Parathyroid adenoma (tissue), 2 donors: ENCODE data around the gene OGFOD2.
A peak's percentile ranks its signal among the peaks of the same experiment; 100 is the strongest.

ENCODE experiments used
- H2AFZ ChIP-seq: fragments of 300-600 bp; sonication (generic); one replicate; pipeline ENCODE4 v1.7.0; 2017; ENCODE audit warnings: antibody characterized with exemption, mild to moderate bottlenecking
- H3K27ac ChIP-seq: fragments of 300-600 bp; sonication (generic); one replicate; pipeline ENCODE4 v1.7.0; 2017
- H3K27me3 ChIP-seq: fragments of 300-600 bp; sonication (generic); one replicate; pipeline ENCODE4 v1.7.0; 2017; ENCODE audit warnings: low read length; ENCODE audit not compliant: control insufficient read depth, insufficient read depth
- H3K36me3 ChIP-seq: fragments of 300-600 bp; sonication (generic); one replicate; pipeline ENCODE4 v1.7.0; 2017; ENCODE audit warnings: low read length; ENCODE audit not compliant: control insufficient read depth, insufficient read depth
- H3K4me1 ChIP-seq: fragments of 300-600 bp; sonication (generic); one replicate; pipeline ENCODE4 v1.7.0; 2017; ENCODE audit warnings: control low read depth
- H3K4me2 ChIP-seq: fragments of 300-600 bp; sonication (generic); one replicate; pipeline ENCODE4 v1.7.0; 2017; ENCODE audit warnings: low read length
- H3K4me3 ChIP-seq: fragments of 300-600 bp; sonication (generic); one replicate; pipeline ENCODE4 v1.7.0; 2017; ENCODE audit warnings: low read depth, low read length
- H3K79me2 ChIP-seq: fragments of 300-600 bp; sonication (generic); one replicate; pipeline ENCODE4 v1.7.0; 2017; ENCODE audit warnings: control low read depth
- H3K9ac ChIP-seq: fragments of 300-600 bp; sonication (generic); one replicate; pipeline ENCODE4 v1.7.0; 2017; ENCODE audit warnings: mild to moderate bottlenecking
- H3K9me3 ChIP-seq: fragments of 300-600 bp; sonication (generic); one replicate; pipeline ENCODE4 v1.7.0; 2017; ENCODE audit warnings: low read length; ENCODE audit not compliant: control insufficient read depth
- TF ChIP-seq, protein P1 (sequence below): fragments of 300-600 bp; sonication (generic); IDR thresholded peaks from one replicate; pipeline ENCODE4 v1.7.0; 2017; ENCODE audit warnings: antibody characterized with exemption, mild to moderate bottlenecking
- donor health status: primary hyperparathyroidism.

Gene OGFOD2

DNA sequence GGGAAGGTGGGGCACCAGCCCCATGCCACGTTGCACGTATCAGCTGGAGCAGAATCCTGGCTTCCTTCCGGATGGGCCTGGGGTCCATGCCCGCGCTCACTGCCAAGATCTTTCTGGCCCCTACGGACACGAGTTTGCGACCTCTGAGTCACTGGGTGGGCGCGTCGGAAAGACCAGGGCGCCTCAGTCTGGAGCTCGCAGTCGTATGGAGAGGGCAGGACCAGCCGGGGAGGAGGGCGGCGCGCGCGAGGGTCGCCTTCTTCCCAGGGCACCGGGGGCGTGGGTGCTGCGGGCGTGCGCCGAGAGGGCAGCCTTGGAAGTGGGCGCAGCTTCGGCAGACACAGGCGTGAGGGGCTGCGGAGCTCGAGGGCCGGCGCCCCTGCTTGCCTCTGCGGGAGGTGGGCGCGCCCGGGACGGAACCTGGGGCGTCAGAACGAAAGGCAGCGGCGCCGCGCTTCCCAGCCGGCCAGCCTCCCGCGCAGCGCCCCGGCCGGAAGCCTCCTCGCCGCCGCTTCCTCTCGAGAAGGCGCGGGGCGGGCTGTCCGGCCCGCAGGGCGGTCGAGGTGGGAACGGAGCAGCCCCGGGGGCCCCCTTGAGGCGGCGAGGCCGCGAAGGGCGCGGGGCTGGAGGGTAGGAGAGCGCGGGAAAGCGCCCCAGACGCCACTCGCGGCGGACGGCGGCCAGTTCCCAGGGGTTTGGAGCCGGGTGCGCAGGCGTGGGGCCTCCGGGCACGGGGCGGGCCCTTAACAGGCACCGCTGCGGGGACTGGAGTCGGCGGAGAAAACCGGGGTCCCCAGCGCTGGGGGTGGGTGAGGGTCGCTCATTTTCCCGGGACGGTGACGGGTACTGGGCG is 5.4 kb downstream of the OGFOD2 start, which contains the start of gene ARL6IP4:
Gene ARL6IP4, plus strand, starts transcription at position 499 of the 853 bp plus-strand sequence. CDS start 459 bp downstream, outside the sequence.
- Histone ChIP-seq H2AFZ (peak within 1 kb of the TSS; percentile 97), H3K9me3 (no peaks in the 10 kb centered on the region), H3K4me2 (peak within 1 kb of the TSS; percentile 93), H3K4me1 (peaks cover 42% of the 10 kb centered on the region), H3K36me3 (no peaks in the 10 kb centered on the region), H3K79me2 (peaks cover 15% of the 10 kb centered on the region), H3K27ac (peak within 1 kb of the TSS; percentile 76), H3K9ac (peak within 1 kb of the TSS; percentile 91), H3K4me3 (peak within 1 kb of the TSS; percentile 73), H3K27me3 (no peaks in the 10 kb centered on the region)
- TF ChIP-seq, protein P1, sequence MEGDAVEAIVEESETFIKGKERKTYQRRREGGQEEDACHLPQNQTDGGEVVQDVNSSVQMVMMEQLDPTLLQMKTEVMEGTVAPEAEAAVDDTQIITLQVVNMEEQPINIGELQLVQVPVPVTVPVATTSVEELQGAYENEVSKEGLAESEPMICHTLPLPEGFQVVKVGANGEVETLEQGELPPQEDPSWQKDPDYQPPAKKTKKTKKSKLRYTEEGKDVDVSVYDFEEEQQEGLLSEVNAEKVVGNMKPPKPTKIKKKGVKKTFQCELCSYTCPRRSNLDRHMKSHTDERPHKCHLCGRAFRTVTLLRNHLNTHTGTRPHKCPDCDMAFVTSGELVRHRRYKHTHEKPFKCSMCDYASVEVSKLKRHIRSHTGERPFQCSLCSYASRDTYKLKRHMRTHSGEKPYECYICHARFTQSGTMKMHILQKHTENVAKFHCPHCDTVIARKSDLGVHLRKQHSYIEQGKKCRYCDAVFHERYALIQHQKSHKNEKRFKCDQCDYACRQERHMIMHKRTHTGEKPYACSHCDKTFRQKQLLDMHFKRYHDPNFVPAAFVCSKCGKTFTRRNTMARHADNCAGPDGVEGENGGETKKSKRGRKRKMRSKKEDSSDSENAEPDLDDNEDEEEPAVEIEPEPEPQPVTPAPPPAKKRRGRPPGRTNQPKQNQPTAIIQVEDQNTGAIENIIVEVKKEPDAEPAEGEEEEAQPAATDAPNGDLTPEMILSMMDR: no peak

DNA sequence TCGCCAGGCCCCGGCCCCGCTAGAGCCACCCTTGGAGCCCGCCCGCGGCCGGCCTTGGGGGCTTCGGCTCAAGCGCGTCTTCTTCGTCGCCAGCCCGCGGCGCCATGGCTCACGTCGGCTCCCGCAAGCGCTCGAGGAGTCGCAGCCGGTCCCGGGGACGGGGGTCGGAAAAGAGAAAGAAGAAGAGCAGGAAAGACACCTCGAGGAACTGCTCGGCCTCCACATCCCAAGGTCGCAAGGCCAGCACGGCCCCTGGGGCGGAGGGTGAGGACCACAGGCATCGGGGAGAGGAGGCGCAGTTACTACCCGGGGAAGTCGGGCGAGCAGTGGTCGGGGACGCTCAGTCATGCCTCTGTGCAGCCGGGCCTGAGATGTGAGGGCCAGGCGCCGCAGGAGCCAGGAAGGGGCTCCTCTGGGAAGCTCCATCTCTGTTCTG is 6.0 kb downstream of the OGFOD2 start:
- Histone ChIP-seq H3K36me3 (no peaks in the 10 kb centered on the region), H3K27me3 (no peaks in the 10 kb centered on the region), H3K27ac (peak overlapping the region; percentile 76), H3K4me1 (peaks cover 40% of the 10 kb centered on the region), H3K9ac (peak overlapping the region; percentile 91), H3K79me2 (peaks cover 9% of the 10 kb centered on the region), H3K4me2 (peak overlapping the region; percentile 93), H3K9me3 (no peaks in the 10 kb centered on the region), H2AFZ (peak overlapping the region; percentile 97), H3K4me3 (peak overlapping the region; percentile 73)
- TF ChIP-seq, protein P1: no peak

DNA sequence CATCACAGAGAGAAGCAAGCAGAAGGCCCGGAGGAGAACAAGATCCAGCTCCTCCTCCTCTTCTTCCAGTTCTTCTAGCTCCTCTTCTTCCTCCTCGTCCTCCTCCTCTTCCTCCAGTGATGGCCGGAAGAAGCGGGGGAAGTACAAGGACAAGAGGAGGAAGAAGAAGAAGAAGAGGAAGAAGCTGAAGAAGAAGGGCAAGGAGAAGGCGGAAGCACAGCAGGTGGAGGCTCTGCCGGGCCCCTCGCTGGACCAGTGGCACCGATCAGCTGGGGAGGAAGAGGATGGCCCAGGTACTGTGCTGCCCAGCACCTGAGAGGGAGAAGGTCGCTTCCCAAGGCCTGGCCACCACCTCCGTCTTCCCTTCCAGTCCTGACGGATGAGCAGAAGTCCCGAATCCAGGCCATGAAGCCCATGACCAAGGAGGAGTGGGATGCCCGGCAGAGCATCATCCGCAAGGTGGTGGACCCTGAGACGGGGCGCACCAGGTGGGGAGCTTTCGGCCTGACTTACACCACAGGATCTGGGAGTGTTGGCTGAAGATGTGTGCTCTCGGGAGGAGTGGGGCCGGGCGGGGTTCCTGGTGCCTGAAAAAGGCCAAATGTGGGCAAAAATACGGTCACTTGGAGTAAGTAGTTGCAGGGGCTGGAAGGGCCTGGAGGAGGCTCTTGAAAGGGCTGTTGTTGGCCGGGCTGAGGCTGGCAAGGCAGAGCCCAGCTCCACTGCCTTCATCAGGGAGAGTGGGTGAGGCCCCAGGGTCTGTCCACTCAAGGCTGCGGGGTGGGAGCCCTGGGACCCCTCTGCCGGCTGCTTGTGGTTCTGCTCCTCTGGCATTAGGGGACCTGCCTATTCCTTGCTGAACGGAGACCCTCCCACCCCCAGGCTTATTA is 6.8 kb downstream of the OGFOD2 start:
- no peaks in the 10 kb centered on the region for H3K27me3 ChIP-seq
- H3K36me3 ChIP-seq: no peaks in the 10 kb centered on the region
- H3K4me3 ChIP-seq: peak overlapping the region; percentile 73
- H3K9me3 ChIP-seq: no peaks in the 10 kb centered on the region
- H2AFZ ChIP-seq: no peak overlapping the region
- TF ChIP-seq, protein P1: no peak
- no peak overlapping the region for H3K27ac ChIP-seq
- H3K79me2 ChIP-seq: peaks cover 8% of the 10 kb centered on the region
- H3K4me1 ChIP-seq: peaks cover 35% of the 10 kb centered on the region
- no peak overlapping the region for H3K9ac ChIP-seq
- peak overlapping the region; percentile 93 for H3K4me2 ChIP-seq

DNA sequence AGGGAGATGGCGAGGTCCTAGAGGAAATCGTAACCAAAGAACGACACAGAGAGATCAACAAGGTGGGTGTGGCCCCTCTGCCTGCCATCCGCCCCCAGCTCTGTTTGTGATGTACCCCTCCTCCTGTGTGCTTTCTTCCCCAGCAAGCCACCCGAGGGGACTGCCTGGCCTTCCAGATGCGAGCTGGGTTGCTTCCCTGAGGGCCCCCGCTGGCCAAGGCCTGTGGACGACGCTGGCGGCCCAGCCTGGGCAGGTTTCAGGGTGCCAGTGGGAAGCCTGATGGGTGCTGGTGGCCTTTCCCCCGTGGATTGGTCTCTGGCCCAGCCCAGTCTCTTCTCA is 7.4 kb downstream of the OGFOD2 start:
- Histone ChIP-seq H3K4me2 (no peak overlapping the region), H3K36me3 (no peaks in the 10 kb centered on the region), H2AFZ (no peak overlapping the region), H3K9me3 (no peaks in the 10 kb centered on the region), H3K27me3 (no peaks in the 10 kb centered on the region), H3K9ac (no peak overlapping the region), H3K4me3 (no peak overlapping the region), H3K27ac (no peak overlapping the region), H3K4me1 (peaks cover 35% of the 10 kb centered on the region), H3K79me2 (peaks cover 8% of the 10 kb centered on the region)
- TF ChIP-seq, protein P1: no peak
